ENCODE measurements around the gene OLIG1. TPM values are rescaled to one million over a fixed set of nuclear protein-coding genes. Genes with fewer than 3 reads are reported as not detected.

Gene OLIG1, protein sequence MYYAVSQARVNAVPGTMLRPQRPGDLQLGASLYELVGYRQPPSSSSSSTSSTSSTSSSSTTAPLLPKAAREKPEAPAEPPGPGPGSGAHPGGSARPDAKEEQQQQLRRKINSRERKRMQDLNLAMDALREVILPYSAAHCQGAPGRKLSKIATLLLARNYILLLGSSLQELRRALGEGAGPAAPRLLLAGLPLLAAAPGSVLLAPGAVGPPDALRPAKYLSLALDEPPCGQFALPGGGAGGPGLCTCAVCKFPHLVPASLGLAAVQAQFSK
- total RNA-seq = not detected in 2 replicates

- peak; percentile 73 for DNase-seq
- Mint-ChIP-seq H3K4me1 (peaks cover 9% of the 10 kb centered on the region), H3K27me3 (peaks cover 82% of the 10 kb centered on the region), H3K9me3 (peaks cover 7% of the 10 kb centered on the region), H3K4me3 (peak within 1 kb of the TSS; percentile 76), H3K27ac (no peak within 1 kb of the TSS), H3K36me3 (ENCODE audit: low read depth) (no peaks in the 10 kb centered on the region)
- intact Hi-C loops (cut with micrococcal nuclease) = loop anchor here (2.0 kb wide), 1 partner anchor 41 kb away; no protein-coding TSS in a partner anchor
These were observed at the start of gene OLIG1 for GRCh38 chr21:33069994-33070743. Gene OLIG1 (plus strand): TSS chr21:33070141. CDS start chr21:33070247, 106 bp downstream.

- Mint-ChIP-seq H3K27me3 (peaks cover 85% of the 10 kb centered on the region), H3K4me3 (peak overlapping the region; percentile 23), H3K27ac (peak overlapping the region; percentile 20), H3K9me3 (peaks cover 6% of the 10 kb centered on the region), H3K36me3 (ENCODE audit: low read depth) (peaks cover 6% of the 10 kb centered on the region), H3K4me1 (peaks cover 19% of the 10 kb centered on the region)
- DNase-seq = no peak
- intact Hi-C loops (cut with micrococcal nuclease) = loop anchor here (10.0 kb wide), 1 partner anchor 174 kb away; no protein-coding TSS in a partner anchor
These were observed 49.3 kb upstream of the OLIG1 start for GRCh38 chr21:33020558-33021100.

GRCh38 chr21:33021150-33021549, 48.8 kb upstream of the OLIG1 start:
- Mint-ChIP-seq H3K27me3 (peaks cover 86% of the 10 kb centered on the region), H3K27ac (no peak overlapping the region), H3K9me3 (peaks cover 6% of the 10 kb centered on the region), H3K4me3 (no peak overlapping the region), H3K36me3 (ENCODE audit: low read depth) (peaks cover 9% of the 10 kb centered on the region), H3K4me1 (peaks cover 23% of the 10 kb centered on the region)
- intact Hi-C loops (cut with micrococcal nuclease) = loop anchor here (10.0 kb wide), 1 partner anchor 174 kb away; no protein-coding TSS in a partner anchor
- no peak for DNase-seq

DNA sequence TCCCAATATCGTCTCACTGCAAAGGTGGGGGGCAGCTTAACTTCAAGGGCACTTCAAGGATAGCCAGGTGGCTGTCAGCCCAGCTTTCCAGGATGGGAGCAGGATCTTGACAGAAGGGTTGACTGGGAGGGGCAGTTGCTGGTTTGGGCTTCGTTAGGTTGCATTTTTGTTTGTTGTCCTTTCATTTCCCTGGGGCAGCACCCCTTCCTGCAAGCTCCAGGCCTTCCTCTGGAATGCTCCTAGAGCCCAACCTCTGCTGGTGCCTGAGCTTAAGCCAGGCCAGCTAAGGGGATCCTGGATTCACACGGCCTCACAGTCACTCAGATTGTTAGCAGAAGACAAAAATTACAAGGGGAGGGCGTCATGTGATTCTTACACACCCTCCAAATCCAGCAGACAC, 48.3 kb upstream of the OLIG1 start:
- H3K4me1 Mint-ChIP-seq = peaks cover 23% of the 10 kb centered on the region
- H3K27me3 Mint-ChIP-seq = peaks cover 86% of the 10 kb centered on the region
- no peak for DNase-seq
- intact Hi-C loops (cut with micrococcal nuclease) = loop anchor here (10.0 kb wide), 1 partner anchor 173 kb away; no protein-coding TSS in a partner anchor
- H3K4me3 Mint-ChIP-seq = no peak overlapping the region
- peaks cover 6% of the 10 kb centered on the region for H3K9me3 Mint-ChIP-seq
- peaks cover 9% of the 10 kb centered on the region for H3K36me3 Mint-ChIP-seq (ENCODE audit: low read depth)
- no peak overlapping the region for H3K27ac Mint-ChIP-seq

GRCh38 chr21:33022489-33022827, 47.5 kb upstream of the OLIG1 start:
- intact Hi-C loops (cut with micrococcal nuclease) = loop anchor here (10.0 kb wide), 1 partner anchor 172 kb away; no protein-coding TSS in a partner anchor
- Mint-ChIP-seq H3K36me3 (ENCODE audit: low read depth) (peaks cover 9% of the 10 kb centered on the region), H3K27ac (peak overlapping the region; percentile 82), H3K9me3 (peaks cover 6% of the 10 kb centered on the region), H3K4me3 (no peak overlapping the region), H3K27me3 (peaks cover 83% of the 10 kb centered on the region), H3K4me1 (peaks cover 23% of the 10 kb centered on the region)
- DNase-seq = no peak

DNA sequence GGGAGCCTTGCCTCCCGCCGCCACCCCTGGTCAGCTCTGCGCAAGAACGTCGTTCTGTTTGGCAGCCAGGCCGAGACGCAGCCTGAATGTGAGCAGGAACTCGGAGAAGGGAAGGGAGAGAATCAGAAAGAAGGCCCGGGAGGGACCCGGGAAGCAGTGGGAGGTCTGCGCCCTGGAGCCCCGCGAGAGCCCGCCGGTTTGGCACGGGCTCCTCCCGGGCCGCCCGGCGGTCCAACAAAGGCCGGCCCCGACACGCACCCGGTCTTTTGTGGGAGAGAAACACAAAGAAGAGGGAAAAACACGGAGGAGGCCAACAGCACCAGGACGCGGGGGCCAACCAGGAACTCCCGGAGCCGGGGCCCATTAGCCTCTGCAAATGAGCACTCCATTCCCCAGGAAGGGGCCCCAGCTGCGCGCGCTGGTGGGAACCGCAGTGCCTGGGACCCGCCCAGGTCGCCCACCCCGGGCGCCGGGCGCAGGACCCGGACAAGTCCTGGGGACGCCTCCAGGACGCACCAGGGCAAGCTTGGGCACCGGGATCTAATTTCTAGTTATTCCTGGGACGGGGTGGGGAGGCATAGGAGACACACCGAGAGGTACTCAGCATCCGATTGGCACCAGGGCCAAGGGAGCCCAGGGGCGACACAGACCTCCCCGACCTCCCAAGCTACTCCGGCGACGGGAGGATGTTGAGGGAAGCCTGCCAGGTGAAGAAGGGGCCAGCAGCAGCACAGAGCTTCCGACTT, 46.9 kb upstream of the OLIG1 start:
- H3K9me3 Mint-ChIP-seq = peaks cover 6% of the 10 kb centered on the region
- H3K4me1 Mint-ChIP-seq = peaks cover 23% of the 10 kb centered on the region
- H3K27me3 Mint-ChIP-seq = peaks cover 78% of the 10 kb centered on the region
- H3K4me3 Mint-ChIP-seq = no peak overlapping the region
- H3K27ac Mint-ChIP-seq = peak overlapping the region; percentile 82
- no peak for DNase-seq
- peaks cover 9% of the 10 kb centered on the region for H3K36me3 Mint-ChIP-seq (ENCODE audit: low read depth)
- intact Hi-C loops (cut with micrococcal nuclease) = loop anchor here (10.0 kb wide), 1 partner anchor 172 kb away; no protein-coding TSS in a partner anchor

DNA sequence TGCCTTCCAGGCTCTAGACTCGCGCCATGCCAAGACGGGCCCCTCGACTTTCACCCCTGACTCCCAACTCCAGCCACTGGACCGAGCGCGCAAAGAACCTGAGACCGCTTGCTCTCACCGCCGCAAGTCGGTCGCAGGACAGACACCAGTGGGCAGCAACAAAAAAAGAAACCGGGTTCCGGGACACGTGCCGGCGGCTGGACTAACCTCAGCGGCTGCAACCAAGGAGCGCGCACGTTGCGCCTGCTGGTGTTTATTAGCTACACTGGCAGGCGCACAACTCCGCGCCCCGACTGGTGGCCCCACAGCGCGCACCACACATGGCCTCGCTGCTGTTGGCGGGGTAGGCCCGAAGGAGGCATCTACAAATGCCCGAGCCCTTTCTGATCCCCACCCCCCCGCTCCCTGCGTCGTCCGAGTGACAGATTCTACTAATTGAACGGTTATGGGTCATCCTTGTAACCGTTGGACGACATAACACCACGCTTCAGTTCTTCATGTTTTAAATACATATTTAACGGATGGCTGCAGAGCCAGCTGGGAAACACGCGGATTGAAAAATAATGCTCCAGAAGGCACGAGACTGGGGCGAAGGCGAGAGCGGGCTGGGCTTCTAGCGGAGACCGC, 46.3 kb upstream of the OLIG1 start:
- peaks cover 77% of the 10 kb centered on the region for H3K27me3 Mint-ChIP-seq
- peak; percentile 67 for DNase-seq
- peak overlapping the region; percentile 72 for H3K27ac Mint-ChIP-seq
- H3K4me3 Mint-ChIP-seq = no peak overlapping the region
- H3K4me1 Mint-ChIP-seq = peaks cover 25% of the 10 kb centered on the region
- peaks cover 9% of the 10 kb centered on the region for H3K36me3 Mint-ChIP-seq (ENCODE audit: low read depth)
- intact Hi-C loops (cut with micrococcal nuclease) = loop anchor here (10.0 kb wide), 1 partner anchor 171 kb away; no protein-coding TSS in a partner anchor
- H3K9me3 Mint-ChIP-seq = peaks cover 6% of the 10 kb centered on the region

- H3K27me3 Mint-ChIP-seq = peaks cover 76% of the 10 kb centered on the region
- no peak overlapping the region for H3K4me3 Mint-ChIP-seq
- peaks cover 24% of the 10 kb centered on the region for H3K4me1 Mint-ChIP-seq
- peaks cover 6% of the 10 kb centered on the region for H3K9me3 Mint-ChIP-seq
- DNase-seq = peak; percentile 65
- intact Hi-C loops (cut with micrococcal nuclease) = loop anchor here (10.0 kb wide), 1 partner anchor 170 kb away; no protein-coding TSS in a partner anchor
- H3K27ac Mint-ChIP-seq = peak overlapping the region; percentile 72
- H3K36me3 Mint-ChIP-seq (ENCODE audit: low read depth) = peaks cover 9% of the 10 kb centered on the region
These were observed 45.5 kb upstream of the OLIG1 start for GRCh38 chr21:33024201-33025103.

DNA sequence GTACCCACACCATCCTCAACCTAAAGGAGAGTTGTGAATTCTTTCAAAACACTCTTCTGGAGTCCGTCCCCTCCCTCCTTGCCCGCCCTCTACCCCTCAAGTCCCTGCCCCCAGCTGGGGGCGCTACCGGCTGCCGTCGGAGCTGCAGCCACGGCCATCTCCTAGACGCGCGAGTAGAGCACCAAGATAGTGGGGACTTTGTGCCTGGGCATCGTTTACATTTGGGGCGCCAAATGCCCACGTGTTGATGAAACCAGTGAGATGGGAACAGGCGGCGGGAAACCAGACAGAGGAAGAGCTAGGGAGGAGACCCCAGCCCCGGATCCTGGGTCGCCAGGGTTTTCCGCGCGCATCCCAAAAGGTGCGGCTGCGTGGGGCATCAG, 44.8 kb upstream of the OLIG1 start:
- no peak for DNase-seq
- H3K4me1 Mint-ChIP-seq = peaks cover 24% of the 10 kb centered on the region
- H3K36me3 Mint-ChIP-seq (ENCODE audit: low read depth) = peaks cover 9% of the 10 kb centered on the region
- peaks cover 80% of the 10 kb centered on the region for H3K27me3 Mint-ChIP-seq
- peaks cover 6% of the 10 kb centered on the region for H3K9me3 Mint-ChIP-seq
- intact Hi-C loops (cut with micrococcal nuclease) = loop anchor here (10.0 kb wide), 1 partner anchor 170 kb away; no protein-coding TSS in a partner anchor
- peak overlapping the region; percentile 20 for H3K27ac Mint-ChIP-seq
- H3K4me3 Mint-ChIP-seq = no peak overlapping the region

- H3K4me1 Mint-ChIP-seq = peaks cover 19% of the 10 kb centered on the region
- intact Hi-C loops (cut with micrococcal nuclease) = loop anchor here (10.0 kb wide), 1 partner anchor 169 kb away; no protein-coding TSS in a partner anchor
- H3K36me3 Mint-ChIP-seq (ENCODE audit: low read depth) = peaks cover 9% of the 10 kb centered on the region
- H3K9me3 Mint-ChIP-seq = peaks cover 6% of the 10 kb centered on the region
- DNase-seq = peak; percentile 62
- peak within 1 kb of the TSS; percentile 71 for H3K27ac Mint-ChIP-seq
- peak within 1 kb of the TSS; percentile 28 for H3K4me3 Mint-ChIP-seq
- H3K27me3 Mint-ChIP-seq = peaks cover 79% of the 10 kb centered on the region
These were observed 44.2 kb upstream of the OLIG1 start, which contains the start of gene OLIG2 for GRCh38 chr21:33025489-33026442. Gene OLIG2 (plus strand): TSS chr21:33025935. CDS start chr21:33026863, 928 bp downstream.

- Mint-ChIP-seq H3K9me3 (peaks cover 6% of the 10 kb centered on the region), H3K36me3 (ENCODE audit: low read depth) (peaks cover 9% of the 10 kb centered on the region), H3K4me1 (peaks cover 19% of the 10 kb centered on the region), H3K4me3 (peak overlapping the region; percentile 28), H3K27ac (peak overlapping the region; percentile 71), H3K27me3 (peaks cover 77% of the 10 kb centered on the region)
- no peak for DNase-seq
- intact Hi-C loops (cut with micrococcal nuclease) = loop anchor here (10.0 kb wide), 1 partner anchor 168 kb away; no protein-coding TSS in a partner anchor
These were observed 43.5 kb upstream of the OLIG1 start for GRCh38 chr21:33026443-33026858.
